ENCODE data around the gene NOL8. TPM values are rescaled to one million over a fixed set of nuclear protein-coding genes. Genes with fewer than 3 reads are reported as not detected.

NOL8 gene
- total RNA-seq, 1 experiment from 2014 or later: 41.8 TPM

DNA sequence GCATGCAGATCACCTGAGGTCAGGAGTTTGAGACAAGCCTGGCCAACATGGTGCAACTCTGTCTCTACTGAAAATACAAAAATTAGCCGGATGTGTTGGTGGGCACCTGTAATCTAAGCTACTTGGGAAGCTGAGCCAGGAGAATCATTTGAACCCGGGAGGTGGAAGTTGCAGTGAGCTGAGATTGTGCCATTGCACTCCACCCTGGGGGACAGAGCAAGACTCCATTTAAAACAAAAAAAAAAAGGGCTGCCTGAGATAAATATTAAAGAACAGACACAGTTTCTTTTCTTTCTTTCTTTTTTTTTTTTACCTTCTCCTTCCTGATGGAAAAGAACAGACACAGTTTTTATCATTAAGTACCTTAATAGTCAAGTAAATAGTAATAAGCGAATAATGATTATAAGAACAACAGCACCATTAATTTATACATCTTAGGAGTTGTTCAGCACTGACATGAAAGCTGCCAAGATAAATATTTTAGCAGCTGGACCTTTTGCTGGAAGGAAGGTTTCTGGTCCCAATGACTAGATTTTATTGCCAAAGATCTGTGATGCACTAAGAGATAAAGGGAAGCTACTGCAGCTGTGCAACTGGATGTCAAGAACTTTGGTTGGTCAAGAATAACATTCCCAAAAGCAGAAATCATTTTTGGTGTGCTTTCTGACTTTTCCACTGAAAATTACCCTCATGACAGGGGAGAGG lies 7.6 kb upstream of the NOL8 start:
- CTCF ChIA-PET: interaction anchor here (0.6 to 2.3 kb wide), 5 partner anchors 11 to 458 kb away, joined by 3 to 16 read pairs (median 3); no protein-coding TSS in a partner anchor
- BruUV-seq (replicated peaks): no TSS peak
- H3K9me3 Mint-ChIP-seq (ENCODE audit: unreplicated experiment): no peaks in the 10 kb centered on the region
- no peak for TF ChIP-seq CTCF (IDR thresholded peaks at IDR 0.05; ENCODE audit: unreplicated experiment)
- DNase-seq (ENCODE audit: unreplicated experiment): no peak
- H3K27ac Mint-ChIP-seq (ENCODE audit: low read depth, unreplicated experiment): peak overlapping the region; percentile 13
- peaks cover 10% of the 10 kb centered on the region for H3K36me3 Mint-ChIP-seq (ENCODE audit: insufficient read depth, unreplicated experiment)
- intact Hi-C loops (cut with micrococcal nuclease): no loop called here
- peaks cover 17% of the 10 kb centered on the region for H3K4me1 Mint-ChIP-seq (ENCODE audit: insufficient read depth, unreplicated experiment)
- no peaks in the 10 kb centered on the region for H3K27me3 Mint-ChIP-seq (ENCODE audit: insufficient read depth, unreplicated experiment)
- no peak overlapping the region for H3K4me3 Mint-ChIP-seq (ENCODE audit: unreplicated experiment)
- POLR2A ChIA-PET: interaction anchor here (0.8 to 1.5 kb wide), 4 partner anchors 8 to 174 kb away, joined by 3 read pairs; no protein-coding TSS in a partner anchor

GRCh38 chr9:92328225-92328624 lies 3.1 kb upstream of the NOL8 start:
- peak; percentile 51 for DNase-seq (ENCODE audit: unreplicated experiment)
- no TSS peak for BruUV-seq (replicated peaks)
- Mint-ChIP-seq H3K36me3 (ENCODE audit: insufficient read depth, unreplicated experiment) (peaks cover 10% of the 10 kb centered on the region), H3K27ac (ENCODE audit: low read depth, unreplicated experiment) (peak overlapping the region; percentile 98), H3K4me3 (ENCODE audit: unreplicated experiment) (no peak overlapping the region), H3K4me1 (ENCODE audit: insufficient read depth, unreplicated experiment) (peaks cover 29% of the 10 kb centered on the region), H3K9me3 (ENCODE audit: unreplicated experiment) (no peaks in the 10 kb centered on the region), H3K27me3 (ENCODE audit: insufficient read depth, unreplicated experiment) (no peaks in the 10 kb centered on the region)
- intact Hi-C loops (cut with micrococcal nuclease): loop anchor here (1.0 to 5.0 kb wide), 4 partner anchors 111 to 306 kb away; no protein-coding TSS in a partner anchor
- TF ChIP-seq CTCF (IDR thresholded peaks at IDR 0.05; ENCODE audit: unreplicated experiment): peak; percentile 13
- ChIA-PET POLR2A (interaction anchor here (0.6 to 5.0 kb wide), 15 partner anchors 9 to 473 kb away, joined by 3 to 64 read pairs (median 4); partner anchors contain the start of gene IPPK), CTCF (interaction anchor here (0.5 to 5.9 kb wide), 27 partner anchors 11 to 463 kb away, joined by 3 to 46 read pairs (median 4); partner anchors contain the start of genes ASPN and OGN)

- ChIA-PET POLR2A (interaction anchor here (0.6 to 5.0 kb wide), 9 partner anchors 8 to 343 kb away, joined by 3 to 64 read pairs (median 11); partner anchors contain the start of gene IPPK), CTCF (interaction anchor here (0.6 to 5.9 kb wide), 7 partner anchors 7 to 464 kb away, joined by 3 to 46 read pairs (median 5); no protein-coding TSS in a partner anchor)
- peak overlapping the region; percentile 98 for H3K27ac Mint-ChIP-seq (ENCODE audit: low read depth, unreplicated experiment)
- H3K27me3 Mint-ChIP-seq (ENCODE audit: insufficient read depth, unreplicated experiment): no peaks in the 10 kb centered on the region
- H3K9me3 Mint-ChIP-seq (ENCODE audit: unreplicated experiment): no peaks in the 10 kb centered on the region
- no TSS peak for BruUV-seq (replicated peaks)
- TF ChIP-seq CTCF (IDR thresholded peaks at IDR 0.05; ENCODE audit: unreplicated experiment): no peak
- intact Hi-C loops (cut with micrococcal nuclease): loop anchor here (5.0 kb wide), 1 partner anchor 180 kb away; no protein-coding TSS in a partner anchor
- peaks cover 19% of the 10 kb centered on the region for H3K36me3 Mint-ChIP-seq (ENCODE audit: insufficient read depth, unreplicated experiment)
- no peak for DNase-seq (ENCODE audit: unreplicated experiment)
- H3K4me3 Mint-ChIP-seq (ENCODE audit: unreplicated experiment): peak overlapping the region; percentile 97
- peaks cover 26% of the 10 kb centered on the region for H3K4me1 Mint-ChIP-seq (ENCODE audit: insufficient read depth, unreplicated experiment)
Measured at GRCh38 chr9:92327283-92327850, 2.2 kb upstream of the NOL8 start.

DNA sequence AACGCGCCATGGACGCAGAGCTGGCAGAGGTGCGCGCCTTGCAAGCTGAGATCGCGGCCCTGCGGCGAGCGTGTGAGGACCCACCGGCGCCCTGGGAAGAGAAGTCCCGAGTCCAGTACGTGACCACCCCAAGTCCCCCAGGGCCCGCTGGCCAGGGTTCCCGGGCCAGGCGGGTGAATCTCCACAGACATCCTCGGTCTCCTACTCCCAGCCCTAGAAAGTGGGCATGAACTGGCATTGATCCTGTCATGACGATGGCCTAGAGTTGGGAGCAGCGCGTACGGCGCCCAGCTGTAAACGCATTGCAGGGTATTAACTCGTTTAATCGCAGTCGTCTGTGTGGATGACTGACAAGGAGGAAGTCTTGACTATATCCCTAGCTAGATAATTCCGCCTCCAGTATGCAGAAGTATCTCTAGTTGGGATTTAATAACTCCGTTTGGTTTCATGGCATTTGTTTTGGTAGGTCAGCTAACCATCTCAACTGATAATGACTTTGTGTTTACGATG lies 896 bp upstream of the NOL8 start:
- Mint-ChIP-seq H3K4me1 (ENCODE audit: insufficient read depth, unreplicated experiment) (peaks cover 26% of the 10 kb centered on the region), H3K27ac (ENCODE audit: low read depth, unreplicated experiment) (peak overlapping the region; percentile 98), H3K9me3 (ENCODE audit: unreplicated experiment) (no peaks in the 10 kb centered on the region), H3K27me3 (ENCODE audit: insufficient read depth, unreplicated experiment) (no peaks in the 10 kb centered on the region), H3K4me3 (ENCODE audit: unreplicated experiment) (peak overlapping the region; percentile 97), H3K36me3 (ENCODE audit: insufficient read depth, unreplicated experiment) (peaks cover 29% of the 10 kb centered on the region)
- no peak for DNase-seq (ENCODE audit: unreplicated experiment)
- intact Hi-C loops (cut with micrococcal nuclease): loop anchor here (1.0 to 5.0 kb wide), 2 partner anchors 33 to 181 kb away; partner anchors contain the start of gene IARS1
- ChIA-PET CTCF (interaction anchor here (0.6 to 5.9 kb wide), 12 partner anchors 18 to 1411 kb away, joined by 3 to 46 read pairs (median 4); no protein-coding TSS in a partner anchor), POLR2A (interaction anchor here (0.6 to 5.0 kb wide), 31 partner anchors 10 to 464 kb away, joined by 3 to 64 read pairs (median 4); partner anchors contain the start of genes BICD2, IPPK and SPTLC1)
- TF ChIP-seq CTCF (IDR thresholded peaks at IDR 0.05; ENCODE audit: unreplicated experiment): no peak
- BruUV-seq (replicated peaks): no TSS peak
